ENCODE measurements around the gene CALN1.

DNA sequence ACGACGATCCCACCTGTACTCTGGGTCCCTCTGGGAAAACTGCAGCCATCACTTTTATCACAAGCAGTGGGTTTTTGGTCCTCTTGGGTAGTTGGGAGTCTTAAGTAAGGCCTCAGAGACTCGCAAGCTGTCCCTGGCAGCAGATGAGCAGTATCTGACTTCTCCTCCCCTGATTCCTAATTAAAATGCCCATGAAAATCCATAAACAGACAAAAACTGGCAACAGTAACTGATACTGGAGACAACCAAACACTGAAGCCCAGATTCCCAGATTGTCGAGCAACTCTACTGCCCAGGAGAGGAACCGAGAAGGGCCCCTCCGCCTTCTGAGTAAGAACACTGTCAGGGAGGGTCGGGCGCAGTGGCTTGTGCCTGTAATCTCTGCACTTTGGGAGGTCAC lies 333.8 kb downstream of the CALN1 start:
- TF ChIP-seq, protein P1, sequence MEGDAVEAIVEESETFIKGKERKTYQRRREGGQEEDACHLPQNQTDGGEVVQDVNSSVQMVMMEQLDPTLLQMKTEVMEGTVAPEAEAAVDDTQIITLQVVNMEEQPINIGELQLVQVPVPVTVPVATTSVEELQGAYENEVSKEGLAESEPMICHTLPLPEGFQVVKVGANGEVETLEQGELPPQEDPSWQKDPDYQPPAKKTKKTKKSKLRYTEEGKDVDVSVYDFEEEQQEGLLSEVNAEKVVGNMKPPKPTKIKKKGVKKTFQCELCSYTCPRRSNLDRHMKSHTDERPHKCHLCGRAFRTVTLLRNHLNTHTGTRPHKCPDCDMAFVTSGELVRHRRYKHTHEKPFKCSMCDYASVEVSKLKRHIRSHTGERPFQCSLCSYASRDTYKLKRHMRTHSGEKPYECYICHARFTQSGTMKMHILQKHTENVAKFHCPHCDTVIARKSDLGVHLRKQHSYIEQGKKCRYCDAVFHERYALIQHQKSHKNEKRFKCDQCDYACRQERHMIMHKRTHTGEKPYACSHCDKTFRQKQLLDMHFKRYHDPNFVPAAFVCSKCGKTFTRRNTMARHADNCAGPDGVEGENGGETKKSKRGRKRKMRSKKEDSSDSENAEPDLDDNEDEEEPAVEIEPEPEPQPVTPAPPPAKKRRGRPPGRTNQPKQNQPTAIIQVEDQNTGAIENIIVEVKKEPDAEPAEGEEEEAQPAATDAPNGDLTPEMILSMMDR (IDR thresholded peaks at IDR 0.05) = no peak
- no peak for TF ChIP-seq POLR2A (IDR thresholded peaks at IDR 0.05)
